Transverse colon (tissue), 4 donors: ENCODE measurements around the gene GALNT2. TPM values are rescaled to one million over a fixed set of nuclear protein-coding genes. Genes with fewer than 3 reads are reported as not detected.

ENCODE experiments used
- DNase-seq: peaks from one replicate; pipeline ENCODE4 v3.0.0-alpha.2; 2019
- H3K27ac ChIP-seq, 4 donors: fragments of 200-600 bp; sonication (generic); 2 replicates each; pipeline ENCODE4 v1.5.1; 2016 to 2018; ENCODE audit warnings: inconsistent platforms in 4 of 4
- H3K27me3 ChIP-seq: fragments of 200-600 bp; sonication (generic); 2 replicates; pipeline ENCODE4 v1.5.1; 2017; ENCODE audit warnings: inconsistent platforms
- H3K36me3 ChIP-seq, 4 donors: fragments of 200-600 bp; sonication (generic); 2 replicates each; pipeline ENCODE4 v1.5.1; 2017 to 2019; ENCODE audit warnings: inconsistent platforms in 4 of 4
- H3K4me1 ChIP-seq, 4 donors: fragments of 200-600 bp; sonication (generic); 2 replicates each; pipeline ENCODE4 v1.5.1; 2017 to 2020; ENCODE audit warnings: inconsistent platforms in 4 of 4
- H3K4me3 ChIP-seq, 4 donors: fragments of 200-600 bp; sonication (generic); 1 replicate in 1 of 4; 2 replicates in 3 of 4; pipeline versions ENCODE4 v1.5.1 to v1.6.1; 2017 to 2019; ENCODE audit warnings: inconsistent platforms in 4 of 4
- H3K9me3 ChIP-seq, 2 donors: fragments of 200-600 bp; sonication (generic); 2 replicates each; pipeline ENCODE4 v1.5.1; 2017 to 2019; ENCODE audit warnings: inconsistent platforms in 2 of 2
- CTCF ChIP-seq, 5 experiments: fragments of 200-600 bp in 3 of 5; fragments of 450-650 bp in 2 of 5; sonication (generic) in 3 of 5; IDR thresholded peaks; 1 replicate in 2 of 5; 2 replicates in 3 of 5; pipeline ENCODE4 v1.5.1; 2016 to 2017; ENCODE audit warnings: antibody characterized with exemption in 5 of 5, inconsistent platforms in 3 of 5, mild to moderate bottlenecking in 2 of 5, moderate library complexity in 1 of 5
- EP300 ChIP-seq: sonication (generic); formaldehyde crosslinking; IDR thresholded peaks from one replicate; pipeline ENCODE4 v1.6.1; 2017; ENCODE audit warnings: antibody characterized with exemption, low read depth
- POLR2A ChIP-seq: fragments of 450-650 bp; IDR thresholded peaks from one replicate; pipeline ENCODE4 v1.6.1; 2016; ENCODE audit warnings: antibody characterized with exemption, mild to moderate bottlenecking, moderate library complexity
- POLR2AphosphoS5 ChIP-seq, 3 donors: sonication (generic); formaldehyde crosslinking; IDR thresholded peaks; one replicate each; pipeline ENCODE4 v1.6.1; 2016; ENCODE audit warnings: antibody characterized with exemption in 3 of 3
- WGBS, 2 donors: methylation state at CpG; one replicate each; pipeline ENCODE4 v1.1.5; 2018; ENCODE audit warnings: low coverage in 1 of 2; 5-methylcytosine and 5-hydroxymethylcytosine counted together
- in situ Hi-C, 4 donors: fragments of 200-750 bp; cut with MboI; loops; one replicate each; pipeline versions ENCODE4 v1.15.0 to v1.15.1; 2017; ENCODE audit warnings: low sequenced_read_pairs in 3 of 4, low pct_ligation_motif_present in 1 of 4, low pct_unique_long_range_greater_than_20kb in 1 of 4
- intact Hi-C: fragments of 100-400 bp; cut with DNase I; formaldehyde crosslinking; loops from one replicate; pipeline ENCODE4 v1.15.1; 2023; ENCODE audit warnings: low total_unique reads
- total RNA-seq, 4 donors: library from RNA; depleted of rRNA; stranded (reverse); fragments of >200 nt; gene quantifications; one replicate each; pipeline ENCODE4 v1.1.0, GENCODE V29; 2016

GALNT2 gene
- total RNA-seq, 4 donors from 2014 or later = 16.5 to 48.8 (median 36.8) TPM

GRCh38 chr1:230195199-230195598, 128.2 kb downstream of the GALNT2 start:
- no peak for DNase-seq
- peaks cover 0 to 34% (median 10%) of the 10 kb centered on the region in 4 donors for H3K4me1 ChIP-seq

GRCh38 chr1:230196077-230196476, 129.0 kb downstream of the GALNT2 start:
- WGBS, 2 donors = 91 to 94% methylated on average over 4 to 5 of the region's 5 CpGs
- TF ChIP-seq POLR2AphosphoS5 (IDR thresholded peaks at IDR 0.05) (no peak), EP300 (no peak), CTCF (IDR thresholded peaks at IDR 0.05) (no peak), POLR2A (no peak)
- peaks cover 0 to 27% (median 6%) of the 10 kb centered on the region in 4 donors for H3K4me1 ChIP-seq
- no peaks in the 10 kb centered on the region for H3K36me3 ChIP-seq
- H3K9me3 ChIP-seq = no peaks in the 10 kb centered on the region
- no peak overlapping the region for H3K27ac ChIP-seq
- intact Hi-C loops = no loop called here
- no peak overlapping the region for H3K4me3 ChIP-seq
- no peaks in the 10 kb centered on the region for H3K27me3 ChIP-seq
- in situ Hi-C loops = no loop called here
- no peak for DNase-seq

More at GRCh38 chr1:230195199-230195598, 128.2 kb downstream of the GALNT2 start:
- no peak overlapping the region for H3K4me3 ChIP-seq
- in situ Hi-C loops (no loop called here), intact Hi-C loops (no loop called here)
- no peak overlapping the region for H3K27ac ChIP-seq
- no peaks in the 10 kb centered on the region for H3K9me3 ChIP-seq
- no peaks in the 10 kb centered on the region for H3K27me3 ChIP-seq
- no peaks in the 10 kb centered on the region for H3K36me3 ChIP-seq
- 88% methylated on average over 3 of the region's 3 CpGs; no CpG with 5 or more reads in 1 of the 2 donors for WGBS, 2 donors
- no peak for TF ChIP-seq POLR2A
- no peak for TF ChIP-seq CTCF (IDR thresholded peaks at IDR 0.05)
- no peak for TF ChIP-seq EP300
- no peak for TF ChIP-seq POLR2AphosphoS5 (IDR thresholded peaks at IDR 0.05)

- DNase-seq = peak; percentile 40
- Histone ChIP-seq H3K9me3 (no peaks in the 10 kb centered on the region), H3K4me1 (peaks cover 0 to 13% (median 1%) of the 10 kb centered on the region in 4 donors), H3K27ac (peak overlapping the region in 1 of 4 donors; percentile 37), H3K4me3 (no peak overlapping the region), H3K27me3 (no peaks in the 10 kb centered on the region), H3K36me3 (no peaks in the 10 kb centered on the region)
- 80 to 89% methylated on average over 14 to 41 of the region's 41 CpGs for WGBS, 2 donors
- in situ Hi-C loops (no loop called here), intact Hi-C loops (no loop called here)
- TF ChIP-seq CTCF (IDR thresholded peaks at IDR 0.05) (no peak), POLR2AphosphoS5 (IDR thresholded peaks at IDR 0.05) (no peak), POLR2A (no peak), EP300 (no peak)
Observed at GRCh38 chr1:230197644-230198567, 130.9 kb downstream of the GALNT2 start.

- H3K4me3 ChIP-seq = no peak overlapping the region
- H3K36me3 ChIP-seq = no peaks in the 10 kb centered on the region
- 66 to 83% methylated on average over 4 to 7 of the region's 7 CpGs for WGBS, 2 donors
- DNase-seq = no peak
- H3K9me3 ChIP-seq = no peaks in the 10 kb centered on the region
- in situ Hi-C loops (no loop called here), intact Hi-C loops (no loop called here)
- H3K4me1 ChIP-seq = peaks cover 0 to 9% (median 1%) of the 10 kb centered on the region in 4 donors
- TF ChIP-seq EP300 (no peak), POLR2AphosphoS5 (IDR thresholded peaks at IDR 0.05) (no peak), POLR2A (no peak), CTCF (IDR thresholded peaks at IDR 0.05) (no peak)
- H3K27ac ChIP-seq = no peak overlapping the region
- H3K27me3 ChIP-seq = no peaks in the 10 kb centered on the region
Observed at GRCh38 chr1:230199034-230199433, 132.0 kb downstream of the GALNT2 start.
